HG03439 (cell line): ENCODE data around the gene VAV2.

ENCODE experiments used
- ATAC-seq: cut with Tn5 transposase; IDR thresholded peaks from one replicate; pipeline ENCODE4 v1.9.1; 2021; ENCODE audit warnings: mild to moderate bottlenecking, moderate library complexity; ENCODE audit not compliant: unreplicated experiment

VAV2 gene

DNA sequence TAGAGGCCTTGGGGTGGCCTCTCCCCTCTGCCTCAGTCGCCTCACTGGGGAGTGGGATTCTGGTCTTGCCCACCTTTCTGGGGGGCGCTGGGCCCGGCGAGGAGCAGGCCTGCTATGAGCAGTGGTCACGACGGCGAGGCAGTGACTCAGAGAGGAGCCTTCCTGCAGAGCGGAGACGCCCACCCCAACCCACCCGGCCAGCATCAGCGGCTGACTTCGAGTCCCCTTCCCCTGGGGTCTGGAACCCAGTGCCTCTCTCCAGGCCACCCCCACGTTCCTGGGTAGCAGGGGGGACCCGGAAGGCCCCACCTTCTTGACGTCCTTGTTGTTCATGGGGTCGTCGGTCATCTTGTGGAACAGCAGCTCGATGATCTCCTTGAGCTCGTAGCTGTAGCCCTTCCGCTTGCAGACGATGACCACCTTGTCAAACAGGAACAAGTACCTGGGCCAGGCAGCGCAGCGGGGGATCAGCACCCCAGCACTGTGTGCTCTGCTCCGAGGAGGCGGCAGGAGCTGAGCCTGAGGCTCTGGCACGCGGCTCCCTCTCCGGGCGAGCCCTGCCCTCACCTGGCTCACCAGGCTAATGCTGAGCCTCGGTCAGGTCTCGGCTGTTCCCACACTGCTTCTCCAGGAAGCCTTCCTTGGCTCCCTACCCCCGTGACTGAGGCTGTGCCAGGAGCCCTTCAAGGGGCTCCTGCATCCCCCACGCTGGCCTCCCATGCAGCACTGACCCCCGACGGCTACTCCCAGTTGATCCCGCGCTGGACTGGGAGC is 203.9 kb downstream of the VAV2 start:
- no peak for ATAC-seq

DNA sequence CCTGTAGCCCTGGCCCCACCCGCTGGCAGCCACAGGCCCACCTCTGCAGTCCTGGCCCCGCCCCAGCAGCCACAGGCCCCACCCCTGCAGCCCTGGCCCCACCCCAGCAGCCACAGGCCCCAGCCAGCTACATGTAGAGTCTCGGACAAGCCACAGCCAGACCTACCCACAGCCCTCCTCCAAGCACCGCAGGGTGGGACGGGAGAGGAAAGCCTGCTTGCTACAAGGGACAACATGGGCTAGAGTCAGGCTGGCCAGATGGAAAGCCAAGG is 204.4 kb downstream of the VAV2 start:
- no peak for ATAC-seq

DNA sequence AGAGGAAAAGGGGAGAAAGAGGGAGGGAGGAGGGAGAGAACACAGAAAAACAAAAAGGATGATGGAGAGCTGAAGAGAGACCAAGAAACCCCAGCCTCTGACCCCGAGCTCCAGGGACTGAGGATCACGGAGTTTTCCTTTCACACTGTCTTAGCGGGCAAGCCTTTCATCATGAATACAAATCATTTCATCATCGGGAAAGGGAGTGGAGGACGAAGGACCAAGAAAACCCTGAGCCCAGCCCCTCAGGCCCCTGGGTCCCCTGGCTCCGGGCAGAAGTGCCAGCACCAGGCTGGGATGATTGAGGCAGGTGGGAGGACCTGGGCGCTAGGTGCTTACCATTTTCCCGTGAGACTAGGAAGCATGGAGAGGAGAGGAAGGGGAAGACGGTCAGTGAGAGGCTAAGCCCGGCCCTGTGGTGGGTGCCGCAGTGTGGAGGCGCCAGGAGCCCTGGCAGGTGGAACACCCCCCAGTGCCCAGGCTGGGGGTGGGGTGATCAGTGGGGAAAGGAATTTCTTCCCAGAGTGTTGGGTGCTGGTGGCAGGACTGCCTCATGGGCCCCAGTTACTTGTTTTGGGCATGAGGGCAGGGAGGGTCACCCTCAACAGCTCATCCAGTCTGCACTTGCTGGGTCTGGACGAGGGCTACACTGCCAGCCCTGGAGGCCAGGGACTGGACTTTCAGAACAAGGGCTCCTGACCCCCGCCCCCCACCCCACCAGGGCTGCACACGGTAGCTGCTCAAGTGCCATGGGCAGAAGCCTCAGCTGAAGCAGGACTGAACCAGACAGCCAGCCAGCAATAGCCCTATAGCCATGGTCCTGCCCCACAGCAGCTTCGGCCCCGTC is 205.0 kb downstream of the VAV2 start:
- no peak for ATAC-seq

DNA sequence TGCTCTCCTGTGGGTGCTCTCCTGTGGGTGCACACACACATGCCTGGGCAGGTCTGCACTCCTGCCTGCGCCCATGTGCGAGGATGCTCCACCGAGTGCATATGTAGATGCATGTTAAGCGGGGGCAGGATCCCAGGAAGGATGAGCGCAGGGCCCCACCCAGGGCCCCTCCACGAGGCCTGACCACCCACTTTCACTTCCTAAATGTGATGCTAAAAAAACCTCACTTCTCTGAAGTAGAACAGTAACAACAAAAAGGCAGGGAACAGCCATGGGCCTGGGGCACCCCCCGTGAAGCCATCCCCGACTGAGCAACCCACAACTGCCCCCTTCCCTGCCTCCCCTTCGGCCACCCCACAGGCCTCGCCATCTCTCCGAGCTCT is 205.8 kb downstream of the VAV2 start:
- no peak for ATAC-seq

DNA sequence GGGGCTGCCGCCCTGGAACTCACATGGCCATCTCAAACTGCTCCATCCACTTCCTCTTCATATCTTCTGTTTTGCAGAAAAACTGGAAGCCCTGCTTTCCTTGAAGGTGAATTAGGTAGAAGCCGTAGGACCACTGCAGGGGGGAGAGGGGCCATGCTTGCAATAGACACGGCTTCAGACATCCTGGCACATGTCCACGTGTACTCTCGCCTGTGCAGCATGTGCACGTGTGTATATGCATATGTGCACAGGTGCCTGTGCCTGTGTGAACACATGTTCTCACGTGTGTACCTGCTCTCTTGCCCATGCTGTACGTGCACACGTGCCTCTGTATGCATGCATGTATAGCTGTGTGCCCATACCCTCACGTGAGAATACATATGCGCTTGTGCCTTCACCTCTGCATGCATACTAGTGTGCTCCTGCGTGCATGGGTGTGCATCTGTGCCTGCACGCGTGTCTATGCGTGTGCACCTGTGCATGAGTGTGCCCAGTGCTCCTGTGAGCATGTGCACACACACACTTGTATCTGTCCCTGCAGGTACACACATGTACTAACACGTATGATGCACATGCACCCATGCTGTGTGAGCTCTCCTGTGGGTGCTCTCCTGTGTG is 206.3 kb downstream of the VAV2 start:
- ATAC-seq = no peak

DNA sequence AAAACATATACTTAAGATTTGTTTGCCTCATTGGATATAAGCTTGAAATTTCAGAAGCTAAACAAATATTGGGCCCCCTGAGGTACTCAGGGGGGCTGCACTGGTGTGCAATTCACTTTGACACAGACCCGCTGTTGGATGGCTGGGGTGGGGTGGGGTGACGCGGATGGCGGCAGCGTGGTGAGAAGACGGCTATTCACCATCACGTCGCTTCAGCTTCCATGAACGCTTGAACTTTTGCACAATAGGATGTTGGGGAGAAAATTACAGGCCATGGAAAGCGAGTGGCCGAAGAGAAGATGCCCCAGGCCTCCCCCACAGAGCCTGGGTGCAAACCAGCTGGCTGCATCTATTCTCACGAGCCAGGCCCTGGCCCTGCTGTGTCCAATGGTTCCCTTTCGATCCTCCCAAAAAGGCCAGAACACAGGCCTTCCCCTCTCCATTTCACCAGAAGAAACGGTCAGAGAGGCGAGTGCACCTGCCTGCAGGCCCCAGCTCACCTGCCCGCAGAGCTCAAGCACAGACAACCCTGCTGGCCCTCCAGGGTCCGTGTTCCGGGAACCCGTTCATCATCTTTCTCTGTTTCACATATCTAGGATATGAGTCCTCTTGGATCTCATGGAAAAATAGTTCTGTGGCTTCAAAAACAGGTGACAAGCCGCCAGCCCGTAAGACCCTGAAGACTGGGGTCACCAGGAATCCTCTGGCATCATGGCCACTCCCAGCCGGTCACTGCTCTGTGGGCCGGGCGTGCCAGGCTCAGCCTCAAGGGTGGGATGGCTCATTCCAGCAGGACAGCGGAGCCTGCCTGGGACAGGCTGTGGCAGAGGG is 207.2 kb downstream of the VAV2 start:
- no peak for ATAC-seq

DNA sequence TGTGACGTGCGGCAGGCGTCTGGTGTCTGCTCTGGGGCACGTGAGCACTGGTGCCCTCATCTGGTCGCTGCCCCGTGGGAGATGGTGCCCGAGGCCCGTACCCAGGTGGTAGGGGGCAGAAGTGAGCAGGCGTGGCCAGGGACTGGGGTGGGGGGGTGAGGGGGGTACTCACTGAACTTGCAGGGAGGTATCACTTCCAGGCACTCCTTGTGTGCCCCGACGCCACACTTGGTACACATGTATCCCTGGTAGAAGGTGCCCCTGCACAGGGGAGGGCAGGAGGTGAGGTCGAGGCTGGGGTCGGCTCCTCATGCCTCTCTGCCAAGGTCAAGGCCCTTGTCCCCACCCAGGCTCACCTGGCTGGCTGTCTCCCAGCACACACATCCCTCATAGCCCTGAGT is 208.8 kb downstream of the VAV2 start:
- ATAC-seq = no peak

DNA sequence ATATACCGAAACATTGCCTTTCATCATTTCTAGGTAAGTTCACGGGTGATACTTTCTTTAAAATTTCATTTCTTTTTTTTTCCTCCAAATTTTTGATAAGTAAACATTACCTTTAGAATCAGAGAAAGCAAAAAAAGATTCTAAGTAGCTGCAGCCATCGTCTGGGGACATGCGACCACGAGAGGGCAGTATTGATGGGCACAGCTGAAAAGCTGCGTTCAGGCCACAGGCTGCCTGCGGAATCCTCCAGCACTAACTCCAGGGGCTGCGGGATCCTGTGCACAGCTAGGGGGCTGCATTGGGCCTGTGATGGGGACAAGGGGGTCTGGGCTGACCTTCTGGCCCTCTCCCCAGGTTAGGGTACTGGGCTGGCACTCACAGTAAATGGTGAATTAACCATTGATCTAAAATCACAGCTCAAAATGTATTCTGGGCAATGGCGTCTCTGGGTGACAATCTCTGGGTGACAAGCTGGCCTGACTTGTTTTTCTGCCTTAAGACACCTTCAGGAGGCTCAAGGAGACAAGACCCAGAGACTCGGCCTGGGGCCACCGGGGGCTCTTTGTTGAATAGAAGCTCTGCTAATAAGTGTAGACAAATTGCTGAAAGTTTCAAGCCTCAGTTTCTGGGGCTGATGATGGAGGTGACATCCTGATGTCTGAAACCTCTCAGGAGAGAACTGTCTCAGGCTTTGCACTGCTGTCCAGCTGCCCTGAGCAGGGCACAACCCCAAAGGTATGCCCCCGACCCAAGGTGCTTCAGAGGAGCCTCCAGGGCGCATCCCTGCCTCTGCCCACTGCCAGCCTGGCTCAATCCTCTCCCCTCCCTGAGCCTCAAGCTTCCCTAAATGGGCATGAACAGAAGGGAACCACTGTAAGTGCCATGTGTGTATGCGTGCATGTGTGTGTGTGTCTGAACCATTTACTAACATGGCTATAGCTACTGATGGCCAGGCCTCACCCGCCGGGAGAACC is 209.7 kb downstream of the VAV2 start:
- ATAC-seq = no peak

DNA sequence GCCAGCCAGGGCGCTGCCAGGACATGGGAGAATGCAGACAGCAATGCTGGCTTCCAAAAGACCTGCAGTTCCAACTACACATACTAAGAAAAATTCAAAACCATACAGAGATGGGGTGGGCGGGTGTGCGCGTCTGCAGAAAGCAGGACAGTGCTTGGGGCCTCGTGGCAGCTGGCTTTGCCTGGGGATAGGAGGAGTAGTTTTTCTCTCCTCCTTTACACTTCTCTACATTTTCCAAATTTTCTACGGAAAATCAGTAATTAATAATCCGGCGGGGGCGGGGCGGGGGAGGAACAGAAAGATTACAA is 210.3 kb downstream of the VAV2 start:
- ATAC-seq = no peak

DNA sequence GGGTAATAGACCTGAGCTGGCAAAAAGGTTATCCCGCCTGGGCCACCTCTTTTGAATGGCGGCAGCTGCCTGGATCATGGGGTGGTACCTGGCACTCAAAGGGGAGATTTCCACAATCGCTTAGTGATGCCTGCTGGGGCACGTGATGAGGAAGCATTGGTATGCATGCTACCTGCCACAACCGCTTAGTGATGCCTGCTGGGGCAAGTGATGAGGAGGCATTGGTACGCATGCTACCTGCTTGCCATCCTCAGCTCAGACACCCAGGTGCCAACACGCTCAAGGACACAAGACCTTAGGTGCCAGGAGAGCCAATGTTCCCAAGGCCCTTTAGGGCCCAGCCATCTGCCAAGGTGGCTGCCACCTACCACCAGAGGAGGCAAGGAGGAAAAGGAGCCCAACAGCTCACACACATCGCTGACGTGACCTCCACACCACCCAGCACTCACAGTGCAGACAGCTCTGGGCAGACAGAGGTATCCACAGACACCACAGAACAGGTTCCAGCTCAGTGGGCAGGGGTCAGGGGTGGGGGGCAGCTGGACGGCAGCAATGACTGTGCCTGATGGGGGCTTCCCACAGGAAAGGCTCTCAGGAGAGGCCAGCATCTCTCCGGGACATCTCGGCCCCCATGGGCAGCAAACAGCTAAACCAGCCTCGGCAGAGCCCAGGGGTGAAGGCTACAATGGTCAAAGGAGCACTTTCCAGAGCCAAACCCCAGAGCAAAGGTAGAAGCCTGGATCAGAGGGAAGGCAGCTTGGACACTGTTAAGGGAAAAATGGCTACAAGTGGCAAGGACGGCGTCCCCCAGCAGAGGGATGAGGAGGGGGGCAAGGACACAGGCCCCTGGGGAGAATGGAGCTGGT is 210.9 kb downstream of the VAV2 start:
- no peak for ATAC-seq

DNA sequence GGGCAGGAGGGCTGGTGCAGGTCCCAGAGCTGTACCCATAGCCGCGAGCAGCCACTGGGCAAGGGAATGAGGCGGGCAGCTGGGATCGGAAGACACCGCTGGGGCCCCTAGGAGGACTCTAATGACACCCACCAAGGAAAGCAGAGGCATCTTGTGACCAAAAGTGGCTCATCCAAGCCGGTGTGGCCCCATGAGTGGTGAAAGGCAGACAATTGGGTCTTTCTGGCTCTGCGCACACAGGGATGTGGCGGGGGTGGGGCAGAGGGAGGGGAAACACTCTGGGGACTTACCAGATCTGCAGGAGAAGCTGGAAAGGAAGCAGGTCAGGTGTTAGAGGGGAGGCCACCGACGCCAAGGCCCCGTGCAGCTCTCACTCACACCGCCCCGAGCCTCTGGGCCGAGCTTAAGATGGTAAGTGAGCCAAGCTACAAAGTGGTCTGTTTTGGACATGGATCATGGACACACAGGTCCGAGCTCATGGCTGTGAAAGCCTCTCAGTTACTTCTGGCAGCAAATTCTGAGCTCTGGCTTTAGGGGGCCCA is 211.6 kb downstream of the VAV2 start:
- no peak for ATAC-seq

DNA sequence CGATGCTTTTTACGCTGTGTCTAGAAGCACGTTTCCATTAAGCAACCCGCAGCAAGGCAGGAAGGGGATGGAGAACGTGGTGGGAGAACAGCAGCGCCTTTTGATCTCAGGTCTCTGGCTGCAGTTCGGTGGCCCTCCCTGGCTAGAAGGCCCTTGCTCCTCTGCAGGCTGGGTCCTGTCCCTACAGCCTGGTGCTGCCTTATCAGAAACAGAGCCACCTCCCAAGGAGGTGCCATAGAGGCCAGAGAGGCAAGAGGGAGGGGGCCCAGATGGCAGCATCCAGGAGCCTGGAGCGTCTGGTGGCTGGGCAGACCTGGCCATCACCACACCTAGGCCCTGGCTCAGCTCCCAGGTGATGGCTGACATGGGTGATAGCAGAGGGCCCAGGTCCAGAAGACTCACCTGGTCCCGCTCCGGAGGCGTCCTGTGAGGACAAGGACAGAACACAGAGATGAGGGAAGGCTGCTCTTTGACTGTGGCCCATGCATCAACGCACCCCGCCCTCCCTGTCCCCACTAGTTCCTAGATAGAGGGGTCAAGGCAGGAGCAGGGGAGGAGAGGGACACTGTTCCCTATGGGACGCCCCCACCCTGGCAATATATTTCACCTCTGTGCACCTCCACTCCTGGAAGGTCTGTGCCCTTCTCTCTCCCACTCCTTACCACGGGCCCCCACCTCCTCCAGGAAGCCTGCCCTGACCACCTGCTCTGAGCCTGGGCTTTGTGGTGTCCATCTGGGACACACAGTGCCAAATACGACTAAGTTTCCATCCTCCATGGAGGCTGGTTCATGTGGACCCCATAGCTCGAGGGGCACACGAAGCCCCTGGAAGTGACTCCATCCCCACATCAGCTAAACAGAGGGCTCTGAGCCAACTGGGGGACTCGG is 212.4 kb downstream of the VAV2 start:
- ATAC-seq = no peak

DNA sequence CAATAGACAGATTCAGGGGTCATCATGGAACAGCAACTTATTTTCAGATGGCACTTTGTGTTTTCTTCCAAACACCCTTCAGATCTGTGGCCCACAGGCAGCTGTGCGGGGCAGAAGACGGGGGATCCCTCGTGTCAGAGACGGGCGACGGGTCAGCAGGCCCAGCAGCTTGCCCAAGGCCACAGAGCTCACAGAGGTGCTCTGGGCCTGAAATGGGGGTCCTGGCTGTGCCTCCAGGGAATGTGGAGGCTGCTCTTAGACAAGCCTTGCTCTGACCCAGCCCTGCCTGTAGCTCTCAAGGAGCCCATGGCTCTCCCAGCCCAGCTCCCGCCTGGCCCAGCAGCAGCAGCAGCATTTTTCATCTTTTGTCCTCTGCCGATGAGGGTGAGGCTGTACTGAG is 213.0 kb downstream of the VAV2 start:
- no peak for ATAC-seq

DNA sequence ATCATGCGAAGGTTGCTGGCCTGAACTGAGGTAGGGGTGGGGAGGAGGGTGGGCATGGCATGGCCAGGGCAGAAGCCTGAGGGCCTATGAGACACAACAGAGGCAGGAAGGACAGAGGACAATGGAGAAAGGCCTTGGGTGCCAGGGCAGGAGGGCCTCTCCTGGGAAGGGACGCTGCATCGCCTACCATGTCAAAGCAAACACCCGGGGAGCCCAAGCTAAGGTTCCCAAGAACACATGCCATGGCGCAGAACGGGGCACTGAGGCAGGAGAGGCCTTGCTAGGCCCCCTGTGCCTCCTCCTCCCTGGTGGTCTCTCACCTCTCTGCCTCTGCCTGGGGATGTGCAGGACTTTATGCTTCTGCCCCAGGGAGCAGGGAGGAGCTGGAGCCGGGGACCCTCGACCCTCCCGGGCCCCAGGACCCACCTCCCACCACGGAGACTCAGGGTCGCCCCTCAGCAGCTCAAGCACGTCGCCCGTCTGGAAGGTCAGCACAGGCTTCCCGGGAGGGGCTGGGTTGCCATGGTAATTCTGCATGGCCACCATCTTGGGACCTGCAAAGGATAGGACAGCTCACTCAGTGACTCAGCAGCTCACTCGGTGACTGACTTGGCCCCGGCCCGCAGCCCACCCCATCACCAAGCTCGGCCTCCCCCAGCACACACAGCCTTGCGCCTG is 213.6 kb downstream of the VAV2 start:
- ATAC-seq = no peak

DNA sequence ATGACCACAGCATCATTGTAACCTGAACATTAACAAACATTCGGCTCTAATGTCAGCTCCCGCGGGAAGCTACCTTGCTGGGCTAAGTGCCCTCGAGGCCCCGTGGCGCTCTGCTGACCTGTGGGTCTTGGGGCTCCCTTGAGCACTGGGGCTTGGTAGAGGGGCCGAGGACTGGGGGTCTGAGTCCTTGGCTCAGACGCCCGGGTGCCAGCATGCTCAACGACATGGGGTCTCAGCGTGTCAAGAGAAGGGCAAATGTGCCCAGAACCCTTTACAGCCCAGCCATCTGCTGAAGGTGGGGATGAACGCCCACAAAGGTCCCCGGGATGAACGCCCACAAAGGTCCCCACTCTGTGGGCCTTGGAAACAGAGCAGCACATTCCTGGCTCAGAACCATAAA is 214.3 kb downstream of the VAV2 start:
- no peak for ATAC-seq

DNA sequence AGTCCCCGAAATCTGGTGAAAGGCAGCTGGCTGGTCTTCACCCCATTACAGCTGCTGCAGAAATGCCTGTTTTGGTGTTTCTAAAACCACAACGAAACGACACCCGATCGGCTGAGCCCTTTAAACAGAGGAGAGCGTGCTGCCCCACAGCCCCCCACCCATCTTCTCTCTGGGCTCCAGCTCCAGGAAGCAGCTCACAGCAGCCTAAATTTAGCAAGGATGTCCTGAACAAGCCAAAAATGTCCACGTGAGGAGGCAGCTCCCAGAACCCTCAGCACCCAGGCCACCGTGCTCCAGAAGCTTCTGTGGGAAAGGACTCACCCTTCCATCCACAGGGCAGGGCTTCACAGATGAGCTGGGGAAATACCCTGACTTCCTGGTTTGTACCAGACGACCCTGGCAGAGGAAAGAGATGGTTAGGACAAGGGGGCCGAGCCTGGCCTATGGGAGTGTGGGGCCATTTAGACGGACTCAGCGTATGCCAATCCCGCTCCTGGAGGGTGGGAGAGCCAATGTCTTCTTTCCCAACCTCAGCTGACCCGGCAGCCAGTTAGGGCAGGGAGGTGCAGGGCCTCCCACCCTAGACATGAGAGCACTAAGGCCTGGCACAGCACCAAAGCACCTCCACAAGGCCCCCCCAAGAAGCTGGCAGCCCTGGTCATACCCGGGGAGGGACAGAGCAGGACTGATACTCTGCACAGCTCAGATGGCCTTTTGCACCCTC is 214.9 kb downstream of the VAV2 start:
- no peak for ATAC-seq
